ENCODE data around the gene RNF8. TPM values are rescaled to one million over a fixed set of nuclear protein-coding genes. Genes with fewer than 3 reads are reported as not detected.

The RNF8 gene
- total and polyA plus RNA-seq, 2 of the 4 experiments (the other 2 are of a cell fraction): 16.5 to 17.9 TPM

- Histone ChIP-seq H3K4me2 (ENCODE audit: low read depth, low read length) (no peak overlapping the region), H2BK20ac (ENCODE audit: low read depth, low read length) (no peak overlapping the region), H3K9ac (ENCODE audit: low read depth, low read length) (no peak overlapping the region), H2AFZ (replicated peaks; ENCODE audit: low read length, poor library complexity) (no peak overlapping the region), H3K79me1 (ENCODE audit: low read depth in 1 of 2, low read length in 2 of 2) (peaks cover 9 to 19% of the 10 kb centered on the region in 2 experiments; a peak in 2 of 4 replicates), H3K27me3 (ENCODE audit: control insufficient read depth, insufficient read depth, low read length) (no peaks in the 10 kb centered on the region), H3K9me1 (ENCODE audit: insufficient read depth, low read length) (no peaks in the 10 kb centered on the region), H2AK9ac (replicated peaks; ENCODE audit: low read depth, low read length, poor library complexity) (no peak overlapping the region), H3K14ac (replicated peaks; ENCODE audit: low read depth, low read length) (no peak overlapping the region), H4K91ac (ENCODE audit: insufficient read depth, low read depth, low read length) (no peak overlapping the region), H2BK15ac (ENCODE audit: low read depth, low read length) (no peak overlapping the region), H4K8ac (ENCODE audit: low read depth in 2 of 2, low read length in 2 of 2) (no peak overlapping the region), H2BK120ac (ENCODE audit: low read depth, low read length) (no peak overlapping the region), H2BK5ac (ENCODE audit: low read depth, low read length, poor library complexity, severe bottlenecking) (no peak overlapping the region), H3K23ac (ENCODE audit: low read depth, low read length) (no peak overlapping the region), H3K56ac (ENCODE audit: extremely low read depth, insufficient read depth, low read length) (no peak overlapping the region), H2AK5ac (ENCODE audit: low read depth, low read length) (no peak overlapping the region), H4K5ac (ENCODE audit: low read depth, low read length) (no peak overlapping the region), H3K4me3 (ENCODE audit: insufficient read depth, low read depth, low read length) (no peak overlapping the region), H3K36me3 (ENCODE audit: control insufficient read depth, insufficient read depth, low read length) (no peaks in the 10 kb centered on the region), H3K9me3 (ENCODE audit: control insufficient read depth, insufficient read depth, low read length) (no peaks in the 10 kb centered on the region), H3K4me1 (ENCODE audit: control insufficient read depth, insufficient read depth, low read length) (0 out of 2 replicates have a peak, but pooled peaks cover 2% of the 10 kb centered on the region), H3K18ac (ENCODE audit: low read depth, low read length) (no peak overlapping the region), H3K27ac (ENCODE audit: insufficient read depth, low read length) (no peak overlapping the region), H4K20me1 (ENCODE audit: insufficient read depth, low read length) (no peaks in the 10 kb centered on the region), H3K4ac (ENCODE audit: low read depth, low read length) (no peak overlapping the region)
- no TSS peak for BruUV-seq (replicated peaks)
- dilution Hi-C loops (cut with HindIII; ENCODE audit: low sequenced_read_pairs, unreplicated experiment) (no loop called here), intact Hi-C loops (cut with micrococcal nuclease) (no loop called here), in situ Hi-C loops (cut with MboI; ENCODE audit: low sequenced_read_pairs) (no loop called here)
- 100% methylated on average over 1 of the region's 3 CpGs; no CpG with 5 or more reads in 1 of the 2 experiments for WGBS, 2 experiments (ENCODE audit: extremely low coverage in 2 of 2, insufficient read length in 1 of 2)
- TF ChIP-seq ELK1 (IDR thresholded peaks at IDR 0.05; ENCODE audit: borderline replicate concordance, low read depth, low read length) (no peak), RAD21 (IDR thresholded peaks at IDR 0.05; ENCODE audit: low read length) (no peak), FOS (IDR thresholded peaks at IDR 0.05; ENCODE audit: low read depth, low read length) (no peak), MAFK (IDR thresholded peaks at IDR 0.05; ENCODE audit: low read depth, low read length) (peak; percentile 90)
- CTCF ChIA-PET: no interaction called here
- POLR2A ChIA-PET (ENCODE audit: unreplicated experiment): no interaction called here
- DNase-seq (no peak), ATAC-seq (ENCODE audit: low read depth) (no peak)
Observed at GRCh38 chr6:37351027-37351426, 2.8 kb upstream of the RNF8 start.

Data from IMR-90 (cell line).